HG02973 (cell line): ENCODE data around the gene ZNF443.
"Not testable (repeated sequence)": the region's sequence is repeated elsewhere in the genome, so short reads cannot be mapped to it uniquely, and the experiment has no call there.

ENCODE experiments used
- ATAC-seq: cut with Tn5 transposase; IDR thresholded peaks from one replicate; pipeline ENCODE4 v1.9.1; 2021; ENCODE audit warnings: moderate library complexity; ENCODE audit not compliant: unreplicated experiment

The ZNF443 gene

DNA sequence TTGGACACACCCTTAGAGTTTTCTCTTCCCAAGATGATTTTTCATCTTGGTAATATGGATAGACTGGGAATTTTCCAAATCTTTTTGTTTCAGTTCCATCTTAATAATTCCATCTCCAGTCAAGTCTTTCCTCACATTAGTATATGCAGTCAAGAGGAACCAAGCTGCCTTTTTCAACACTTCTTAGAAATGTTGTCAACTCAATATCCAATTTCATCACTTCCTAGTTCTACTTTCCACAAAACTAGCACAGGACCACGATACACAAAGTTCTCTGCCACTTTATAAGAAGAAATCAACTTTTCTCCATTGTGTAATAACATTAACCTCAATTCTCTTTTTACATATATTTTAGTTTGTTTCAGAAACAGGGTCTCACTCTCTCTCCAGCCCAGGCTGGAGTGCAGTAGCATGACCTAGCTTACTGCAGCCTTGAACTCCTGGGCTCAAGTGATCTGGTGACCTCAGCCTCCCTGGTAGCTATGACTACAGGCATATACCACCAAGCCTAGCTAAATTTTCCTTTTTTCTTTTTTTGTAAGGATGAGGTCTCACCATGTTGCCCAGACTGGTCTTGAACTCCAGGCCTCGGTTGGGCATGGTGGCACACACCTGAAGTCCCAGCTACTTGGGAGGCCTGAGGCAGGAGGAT lies 15.5 kb downstream of the ZNF443 start:
- no peak for ATAC-seq

DNA sequence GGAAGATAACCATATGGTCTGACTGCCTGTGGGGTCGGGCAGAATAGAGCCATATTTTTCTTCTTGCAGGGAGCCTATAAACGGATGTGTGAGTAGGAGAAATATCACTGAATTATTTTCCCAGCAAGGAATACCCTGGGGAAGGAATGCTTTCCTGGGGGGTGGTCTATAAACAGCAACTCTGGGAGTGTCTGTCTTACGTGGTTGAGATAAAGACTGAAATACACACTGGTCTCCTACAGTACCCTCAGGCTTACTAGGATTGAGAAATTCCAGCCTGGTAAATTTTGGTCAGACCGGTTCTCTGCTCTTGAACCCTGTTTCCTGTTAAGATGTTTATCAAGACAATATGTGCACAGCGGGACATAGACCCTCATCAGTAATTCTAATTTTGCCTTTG lies 23.5 kb downstream of the ZNF443 start:
- not testable (repeated sequence) for ATAC-seq

DNA sequence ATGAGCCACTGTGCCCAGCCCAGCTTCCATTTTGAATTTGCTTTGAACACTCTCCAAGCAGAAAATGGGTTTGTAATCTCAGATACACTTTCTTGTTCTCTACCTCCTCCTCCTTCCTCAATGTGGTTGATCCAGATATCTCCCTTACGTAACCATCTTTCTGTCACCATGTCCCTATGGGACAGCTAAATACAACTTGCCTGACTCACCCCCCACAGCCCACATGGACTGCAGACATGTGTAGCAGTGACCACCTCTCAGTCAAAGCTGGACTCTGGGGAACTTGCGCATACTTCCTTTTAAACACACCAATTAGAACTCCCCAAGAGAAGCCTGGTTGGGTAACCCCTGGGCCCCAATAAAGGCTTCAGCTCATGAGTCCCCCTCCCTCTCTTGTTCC lies 28.9 kb downstream of the ZNF443 start:
- ATAC-seq: no peak

DNA sequence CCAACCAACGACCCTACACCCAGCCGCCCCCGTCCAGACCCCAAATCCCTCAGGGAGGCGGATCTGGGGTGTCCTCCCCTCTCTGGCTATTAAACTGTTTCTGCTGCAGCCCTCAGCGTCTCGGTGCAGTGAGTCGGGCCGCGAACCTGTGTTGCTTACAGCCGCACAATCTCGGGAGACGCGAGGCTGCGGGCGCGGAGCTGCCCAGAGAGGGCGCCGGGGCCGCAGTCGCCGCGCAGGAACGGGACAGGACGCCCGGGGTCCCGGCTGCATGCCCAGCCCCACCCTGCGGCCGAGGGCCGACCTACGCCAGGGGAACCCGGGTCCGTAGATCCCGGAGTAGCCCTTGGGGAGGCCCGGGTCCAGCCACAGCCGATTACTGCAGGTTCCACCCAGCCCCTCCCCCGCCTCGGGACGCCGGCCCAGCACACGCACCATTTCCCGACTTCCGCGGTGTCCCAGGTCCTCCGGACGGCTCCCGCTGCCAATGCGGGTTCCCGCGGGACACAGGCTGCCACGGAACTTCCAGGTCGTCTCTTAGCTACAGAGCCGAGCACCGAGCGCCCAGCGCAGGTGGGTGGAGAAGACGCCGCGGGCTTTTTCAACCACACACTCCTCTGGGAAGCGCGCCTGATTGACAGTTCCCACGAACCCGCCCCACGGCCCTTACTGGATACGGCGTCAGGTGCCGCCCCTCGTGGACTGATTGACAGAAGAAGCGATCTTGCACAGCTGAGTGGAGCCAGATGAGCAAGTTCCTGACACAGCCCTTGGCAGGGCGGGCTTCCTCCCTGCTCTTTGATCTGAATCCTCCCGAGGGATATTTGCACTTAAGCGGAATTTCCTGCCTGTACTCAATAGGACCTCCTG lies 40.0 kb downstream of the ZNF443 start, which contains the start of gene ZNF799:
ZNF799 (minus strand) TSS at position 639 of the 870 bp plus-strand sequence; CDS start at position 438, 201 bp downstream.
- ATAC-seq: peak; percentile 78

DNA sequence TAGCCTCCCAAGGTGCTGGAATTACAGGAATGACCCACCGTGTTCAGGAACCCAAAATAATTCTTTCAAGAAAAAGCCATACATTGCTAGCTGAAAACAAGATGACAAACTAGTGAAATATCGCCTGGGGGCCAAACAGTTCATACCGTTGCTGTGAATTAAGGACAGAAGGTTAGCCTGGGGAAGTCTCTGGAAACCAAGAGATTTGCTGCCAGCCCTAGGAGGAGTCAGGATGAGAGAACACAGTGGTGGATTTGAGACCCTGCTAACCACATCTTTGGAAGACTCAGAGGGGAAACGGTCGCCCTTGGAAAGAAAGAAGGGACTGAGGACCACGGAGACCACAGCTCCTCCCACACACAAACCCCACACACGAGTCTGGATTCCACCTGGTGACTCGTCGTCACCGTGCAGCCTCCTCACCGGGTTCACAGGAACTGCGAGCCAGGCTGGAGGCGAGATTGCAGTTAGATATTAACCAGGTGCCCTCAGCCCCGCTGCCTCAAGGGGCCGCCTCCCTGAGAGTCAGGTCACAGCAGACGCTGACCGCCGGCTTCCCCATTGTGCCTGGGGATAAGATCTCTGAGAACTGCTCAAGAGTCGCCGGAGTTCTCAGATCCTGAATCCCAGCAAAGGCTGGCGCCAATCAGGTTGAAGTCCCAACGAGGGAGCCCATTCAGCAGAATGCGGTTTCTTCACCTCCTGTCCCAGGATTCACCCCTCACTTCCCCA lies 40.8 kb downstream of the ZNF443 start:
- ATAC-seq: peak; percentile 27

DNA sequence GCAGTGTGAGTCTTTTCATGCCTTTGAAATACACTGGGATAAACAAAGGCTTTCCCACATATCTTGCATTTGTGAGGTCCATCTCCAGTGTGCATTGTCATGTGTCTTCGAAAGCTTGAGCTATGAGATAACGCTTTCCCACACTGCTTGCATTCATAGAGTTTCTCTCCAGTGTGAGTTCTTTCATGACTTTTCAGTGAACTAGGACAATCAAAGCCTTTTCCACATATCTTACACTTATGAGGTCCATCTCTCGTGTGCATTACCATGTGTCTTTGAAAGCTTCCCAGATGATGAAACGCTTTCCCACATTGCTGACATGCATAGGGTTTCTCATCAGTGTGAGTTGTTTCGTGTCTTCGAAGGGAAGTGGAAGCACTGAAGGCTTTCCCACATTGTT lies 49.7 kb downstream of the ZNF443 start:
- ATAC-seq: not testable (repeated sequence)

DNA sequence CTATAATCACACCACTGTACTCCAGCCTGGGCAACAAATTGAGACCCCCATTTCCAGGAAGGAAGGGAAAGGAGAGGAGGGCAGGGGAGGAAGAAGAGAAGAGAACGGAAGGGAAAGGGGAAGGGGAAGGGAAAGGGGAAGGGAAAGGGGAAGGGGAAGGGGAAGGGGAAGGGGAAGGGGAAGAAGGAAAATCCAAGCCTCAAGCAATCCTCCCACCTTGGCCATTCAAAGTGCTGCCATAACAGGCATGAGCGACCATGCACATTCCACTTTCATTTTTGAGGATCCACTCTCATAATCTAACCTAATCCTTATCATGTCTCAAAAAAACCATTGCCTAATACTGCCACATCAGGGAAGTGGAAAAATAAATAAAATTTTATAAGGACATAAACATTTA lies 54.5 kb downstream of the ZNF443 start:
- not testable (repeated sequence) for ATAC-seq

DNA sequence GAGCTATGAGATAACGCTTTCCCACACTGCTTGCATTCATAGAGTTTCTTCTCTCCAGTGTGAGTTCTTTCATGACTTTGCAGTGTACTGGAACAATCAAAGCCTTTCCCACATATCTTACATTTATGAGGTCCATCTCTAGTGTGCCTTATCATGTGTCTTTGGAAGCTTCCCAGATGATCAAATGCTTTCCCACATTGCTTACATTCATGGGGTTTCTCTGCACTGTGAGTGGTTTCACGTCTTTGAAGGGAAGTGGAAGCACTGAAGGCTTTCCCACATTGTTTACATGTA lies 60.4 kb downstream of the ZNF443 start:
- no peak for ATAC-seq

DNA sequence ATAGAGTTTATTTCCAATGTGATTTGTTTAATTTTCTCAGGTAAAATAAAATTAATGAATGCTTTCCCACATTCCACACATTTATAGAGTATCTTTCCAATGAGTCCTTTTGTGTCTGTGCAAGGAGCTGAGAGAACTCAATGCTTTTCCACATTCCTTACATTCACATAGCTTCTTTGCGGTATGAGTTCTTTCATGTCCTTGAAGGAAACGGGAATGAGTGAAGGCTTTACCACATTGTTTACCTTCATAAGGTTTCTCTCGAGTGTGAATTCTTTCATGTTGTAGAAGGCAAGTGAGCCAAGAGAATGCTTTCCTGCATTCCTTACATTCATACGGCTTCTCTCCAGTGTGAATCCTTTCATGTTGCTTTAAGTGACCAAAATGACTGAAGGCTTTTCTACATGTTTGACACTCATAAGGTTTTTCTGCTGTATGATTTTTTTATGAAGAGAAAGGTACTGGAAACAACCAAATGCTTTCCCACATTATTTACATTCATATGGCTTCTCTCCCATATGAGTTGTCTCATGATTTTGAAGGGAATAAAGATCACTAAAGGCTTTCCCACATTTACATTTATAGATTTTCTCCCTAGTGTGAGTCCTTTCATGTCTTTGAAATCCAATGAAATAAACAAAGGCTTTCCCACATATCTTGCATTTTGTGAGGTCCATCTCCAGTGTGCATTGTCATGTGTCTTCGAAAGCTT lies 60.9 kb downstream of the ZNF443 start:
- no peak for ATAC-seq
